SU-DHL-6 (cell line): ENCODE results near the gene TCF7L1.

Experiments used
- H2AFZ ChIP-seq: fragments of 200-600 bp; sonication (generic); 2 replicates; pipeline ENCODE4 v1.6.1; 2014; ENCODE audit warnings: low read depth, mild to moderate bottlenecking, moderate library complexity, mixed read lengths, antibody characterized with exemption, low read length; ENCODE audit not compliant: severe bottlenecking
- H3F3A ChIP-seq: fragments of 200-600 bp; shearing (Covaris generic); 2 replicates; pipeline ENCODE4 v1.6.0; 2016; ENCODE audit warnings: antibody characterized with exemption, mild to moderate bottlenecking; ENCODE audit not compliant: insufficient read depth
- H3K27ac ChIP-seq: fragments of 200-600 bp; sonication (generic); 2 replicates; pipeline ENCODE4 v1.5.1; 2016; ENCODE audit warnings: low read depth, mild to moderate bottlenecking, low read length, moderate library complexity, mixed read lengths
- H3K27me3 ChIP-seq: fragments of 200-600 bp; sonication (generic), shearing (Covaris generic); 2 replicates; pipeline ENCODE4 v1.6.0; 2014; ENCODE audit warnings: mild to moderate bottlenecking, low read length
- H3K36me3 ChIP-seq: fragments of 200-600 bp; sonication (generic); 2 replicates; pipeline ENCODE4 v1.6.1; 2014; ENCODE audit warnings: mild to moderate bottlenecking, low read length, mixed read lengths
- H3K4me2 ChIP-seq: fragments of 300-600, 200-600 bp; shearing (Covaris generic), sonication (generic); 2 replicates; pipeline ENCODE4 v1.6.0; 2014; ENCODE audit warnings: low read length, low read depth, mild to moderate bottlenecking; ENCODE audit not compliant: poor library complexity, severe bottlenecking
- H3K4me3 ChIP-seq: fragments of 200-600 bp; sonication (generic); 2 replicates; pipeline ENCODE4 v1.5.1; 2014; ENCODE audit warnings: antibody characterized with exemption, low read length, mild to moderate bottlenecking, mixed read lengths; ENCODE audit not compliant: insufficient read depth, poor library complexity, severe bottlenecking
- H3K79me2 ChIP-seq: fragments of 200-600 bp; sonication (generic); 2 replicates; pipeline ENCODE4 v1.6.1; 2014; ENCODE audit warnings: mild to moderate bottlenecking, low read length, moderate library complexity; ENCODE audit not compliant: insufficient read depth
- H3K9ac ChIP-seq: fragments of 200-600 bp; sonication (generic); 2 replicates; pipeline ENCODE4 v1.7.0; 2014; ENCODE audit warnings: mild to moderate bottlenecking, low read length
- H3K9me2 ChIP-seq: fragments of 200-600 bp; sonication (generic); replicated peaks from 2 replicates; pipeline ENCODE4 v1.6.1; 2014; ENCODE audit warnings: low read length; ENCODE audit not compliant: insufficient read depth
- H3K9me3 ChIP-seq: fragments of 200-600 bp; sonication (generic); 2 replicates; pipeline ENCODE4 v1.6.1; 2014; ENCODE audit warnings: low read length, mixed read lengths; ENCODE audit not compliant: insufficient read depth
- H4K20me1 ChIP-seq: fragments of 200-600 bp; sonication (generic); 2 replicates; pipeline ENCODE4 v1.6.1; 2014; ENCODE audit warnings: low read depth, mild to moderate bottlenecking, antibody characterized with exemption, low read length, moderate library complexity, mixed read lengths
- EZH2phosphoT487 ChIP-seq: fragments of 200-600 bp; sonication (generic), shearing (Covaris generic); conservative IDR thresholded peaks from 2 replicates; pipeline ENCODE4 v1.6.1; 2018; ENCODE audit warnings: mild to moderate bottlenecking, antibody characterized with exemption, low read length, moderate library complexity, mixed read lengths
- TF ChIP-seq, protein P1 (sequence below): fragments of 200-600 bp; sonication (generic); IDR thresholded peaks from one replicate; pipeline ENCODE4 v1.5.1; 2017; ENCODE audit warnings: antibody characterized with exemption, mild to moderate bottlenecking, low read length, moderate library complexity; ENCODE audit not compliant: insufficient read depth, poor library complexity, severe bottlenecking

Gene TCF7L1

DNA sequence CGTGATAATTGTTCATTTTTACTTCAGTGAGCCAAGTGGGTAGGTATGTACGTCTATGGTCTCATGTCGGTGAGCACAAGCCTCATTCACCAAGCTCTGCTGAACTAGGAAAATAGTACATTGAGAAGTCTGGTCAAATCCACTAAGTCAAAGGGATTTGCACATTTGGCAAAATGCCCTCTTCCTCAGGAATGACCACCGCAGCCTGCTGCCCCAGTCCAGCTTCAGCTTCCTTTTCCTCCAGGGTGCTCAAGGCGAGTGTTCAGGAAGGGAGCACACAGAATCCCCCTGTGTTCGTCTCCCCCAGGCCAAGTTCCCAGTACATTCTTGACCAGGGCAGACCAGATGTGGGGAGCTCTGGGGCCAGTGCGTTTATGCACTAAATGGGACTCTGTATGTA is 23.0 kb downstream of the TCF7L1 start:
- Histone ChIP-seq H3K27me3 (no peaks in the 10 kb centered on the region), H3K9me2 (no peaks in the 10 kb centered on the region), H4K20me1 (no peaks in the 10 kb centered on the region), H3K4me3 (no peak overlapping the region), H2AFZ (no peak overlapping the region), H3K9me3 (no peaks in the 10 kb centered on the region), H3K9ac (no peak overlapping the region), H3K36me3 (no peaks in the 10 kb centered on the region), H3K4me2 (no peak overlapping the region), H3F3A (no peaks in the 10 kb centered on the region), H3K27ac (no peak overlapping the region), H3K79me2 (no peaks in the 10 kb centered on the region)
- TF ChIP-seq EZH2phosphoT487, result no peak
- TF ChIP-seq, protein P1, sequence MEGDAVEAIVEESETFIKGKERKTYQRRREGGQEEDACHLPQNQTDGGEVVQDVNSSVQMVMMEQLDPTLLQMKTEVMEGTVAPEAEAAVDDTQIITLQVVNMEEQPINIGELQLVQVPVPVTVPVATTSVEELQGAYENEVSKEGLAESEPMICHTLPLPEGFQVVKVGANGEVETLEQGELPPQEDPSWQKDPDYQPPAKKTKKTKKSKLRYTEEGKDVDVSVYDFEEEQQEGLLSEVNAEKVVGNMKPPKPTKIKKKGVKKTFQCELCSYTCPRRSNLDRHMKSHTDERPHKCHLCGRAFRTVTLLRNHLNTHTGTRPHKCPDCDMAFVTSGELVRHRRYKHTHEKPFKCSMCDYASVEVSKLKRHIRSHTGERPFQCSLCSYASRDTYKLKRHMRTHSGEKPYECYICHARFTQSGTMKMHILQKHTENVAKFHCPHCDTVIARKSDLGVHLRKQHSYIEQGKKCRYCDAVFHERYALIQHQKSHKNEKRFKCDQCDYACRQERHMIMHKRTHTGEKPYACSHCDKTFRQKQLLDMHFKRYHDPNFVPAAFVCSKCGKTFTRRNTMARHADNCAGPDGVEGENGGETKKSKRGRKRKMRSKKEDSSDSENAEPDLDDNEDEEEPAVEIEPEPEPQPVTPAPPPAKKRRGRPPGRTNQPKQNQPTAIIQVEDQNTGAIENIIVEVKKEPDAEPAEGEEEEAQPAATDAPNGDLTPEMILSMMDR, result no peak

DNA sequence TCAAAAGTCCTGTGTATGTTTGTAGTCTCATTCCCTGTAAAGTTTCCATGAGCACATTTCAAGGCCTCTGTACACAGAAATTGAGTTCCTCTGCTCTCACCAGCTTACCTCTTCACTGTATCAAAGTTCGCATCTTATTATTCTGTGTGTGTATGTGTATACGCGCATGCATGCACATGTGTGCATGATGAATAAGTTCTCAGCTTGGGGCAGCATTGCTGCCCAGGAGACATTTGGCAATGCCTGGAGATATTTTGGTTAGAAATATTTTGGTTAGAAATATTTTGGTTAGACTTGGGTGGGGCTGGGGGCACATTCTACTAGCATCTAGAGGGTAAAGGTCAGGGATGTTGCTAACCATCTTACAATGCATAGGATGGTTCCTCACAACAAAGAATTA is 23.4 kb downstream of the TCF7L1 start:
- TF ChIP-seq EZH2phosphoT487, result no peak
- TF ChIP-seq, protein P1, result no peak
- Histone ChIP-seq H3K27ac (no peak overlapping the region), H3K9me3 (no peaks in the 10 kb centered on the region), H2AFZ (no peak overlapping the region), H3K4me3 (no peak overlapping the region), H3K9me2 (no peaks in the 10 kb centered on the region), H3K79me2 (no peaks in the 10 kb centered on the region), H3K9ac (no peak overlapping the region), H3F3A (no peaks in the 10 kb centered on the region), H3K27me3 (no peaks in the 10 kb centered on the region), H4K20me1 (no peaks in the 10 kb centered on the region), H3K36me3 (no peaks in the 10 kb centered on the region), H3K4me2 (no peak overlapping the region)

DNA sequence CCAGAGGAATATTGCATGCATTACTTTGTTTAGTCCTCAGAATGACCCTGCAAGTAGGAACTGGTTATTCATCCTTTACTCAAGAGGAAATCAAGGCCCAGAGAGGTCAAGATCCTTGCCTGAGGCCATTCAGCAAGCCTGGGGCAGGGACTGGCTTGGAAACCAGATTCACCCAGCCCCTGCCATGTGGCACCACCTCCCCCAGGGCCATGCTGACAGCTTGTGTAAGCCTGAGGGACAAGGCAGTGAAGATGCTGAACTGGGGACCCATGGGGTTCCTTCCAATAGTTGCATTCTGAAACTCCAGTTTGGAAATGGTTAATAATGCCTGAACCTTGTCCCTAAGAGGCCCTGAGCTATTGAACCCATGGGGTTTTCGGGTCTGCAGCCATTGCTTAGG is 24.2 kb downstream of the TCF7L1 start:
- Histone ChIP-seq H3K27ac (no peak overlapping the region), H3K4me2 (no peak overlapping the region), H3F3A (no peaks in the 10 kb centered on the region), H3K36me3 (no peaks in the 10 kb centered on the region), H2AFZ (no peak overlapping the region), H3K4me3 (no peak overlapping the region), H3K9ac (no peak overlapping the region), H3K79me2 (no peaks in the 10 kb centered on the region), H3K9me2 (no peaks in the 10 kb centered on the region), H3K9me3 (no peaks in the 10 kb centered on the region), H3K27me3 (no peaks in the 10 kb centered on the region), H4K20me1 (no peaks in the 10 kb centered on the region)
- TF ChIP-seq EZH2phosphoT487, result no peak
- TF ChIP-seq, protein P1, result no peak
